H1 (cell line): ENCODE results near the gene GSG1L. TPM values are rescaled to one million over a fixed set of nuclear protein-coding genes. Genes with fewer than 3 reads are reported as not detected.

Experiments used
- CBX5 ChIP-seq: fragments of 300-800, 300-1000 bp; sonication (generic); IDR thresholded peaks from 2 replicates; pipeline ENCODE4 v1.7.1; 2016; ENCODE audit warnings: antibody characterized with exemption, low read length, low read depth
- CHD2 ChIP-seq: IDR thresholded peaks from 2 replicates; pipeline ENCODE4 v1.6.1; 2012; ENCODE audit warnings: low read length, improper control_type of control experiment
- GTF2F1 ChIP-seq: IDR thresholded peaks from 2 replicates; pipeline ENCODE4 v1.6.1; 2012; ENCODE audit warnings: low read depth, low read length, improper control_type of control experiment, borderline replicate concordance
- POLR2A ChIP-seq, 2 experiments: IDR thresholded peaks; 1 replicate in 1 of 2; 2 replicates in 1 of 2; pipeline ENCODE4 v1.6.1; 2011; ENCODE audit warnings: low read depth in 2 of 2, low read length in 2 of 2, mild to moderate bottlenecking in 2 of 2; ENCODE audit errors: control extremely low read depth in 1 of 2
- SIX5 ChIP-seq: IDR thresholded peaks from 2 replicates; pipeline ENCODE4 v1.6.1; 2011; ENCODE audit warnings: mild to moderate bottlenecking, low read depth, low read length
- polyA plus RNA-seq, 7 experiments: library from polyadenylated mRNA; depleted of rRNA in 3 of 7; stranded (reverse) in 5 of 7; unstranded in 2 of 7; fragments of >200 nt in 5 of 7; fragments of 200-250 nt in 2 of 7; gene quantifications; 1 replicate in 5 of 7; 2 replicates in 1 of 7; 4 replicates in 1 of 7; pipeline versions ENCODE4 v1.2.1 to v1.2.3, GENCODE V29; 2011 to 2013; ENCODE audit warnings: missing spikeins in 2 of 7, mixed read lengths in 2 of 7
- total RNA-seq: library from RNA; stranded (reverse); fragmentation: NEBNext Ultra II Directional; extraction: Animal tissue kit (Norgen Biotek cat#: 25700); gene quantifications from 2 replicates; pipeline ENCODE4 v1.2.1, GENCODE V29; 2021

Gene GSG1L
- total and polyA plus RNA-seq, 2 of the 8 experiments (the other 6 are each of a cell fraction or from before 2014, with no cell fraction given): 0.71 to 1.1 TPM

DNA sequence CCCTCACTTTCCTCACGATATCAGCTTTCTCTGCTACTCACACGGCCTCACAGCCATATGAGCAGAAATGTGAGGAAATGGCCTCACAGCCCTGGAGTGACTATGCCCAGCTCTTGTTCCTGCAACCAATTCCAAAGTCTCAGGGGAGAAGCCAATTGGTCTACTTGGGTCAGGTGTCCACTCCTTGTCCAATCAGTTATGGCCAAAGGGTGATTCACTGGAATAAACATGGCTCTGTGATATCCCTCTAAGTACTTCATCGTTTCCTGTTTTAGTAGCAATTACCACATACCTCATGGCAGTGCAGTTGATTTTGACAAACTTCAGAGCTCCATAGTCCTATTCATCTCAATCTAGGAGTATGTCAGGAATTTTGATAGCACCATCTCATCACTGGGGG lies 318.2 kb downstream of the GSG1L start (continued):
- TF ChIP-seq GTF2F1 (no peak), CHD2 (no peak), SIX5 (no peak), CBX5 (no peak), POLR2A (IDR thresholded peaks at IDR 0.05; ENCODE audit: control extremely low read depth in 1 of 2, low read depth in 2 of 2, low read length in 2 of 2) (no peak)
